HG03521 (cell line): ENCODE measurements around the gene SNCB.

ENCODE experiments used
- ATAC-seq: cut with Tn5 transposase; IDR thresholded peaks from one replicate; pipeline ENCODE4 v1.9.1; 2021; ENCODE audit warnings: mild to moderate bottlenecking, moderate library complexity; ENCODE audit not compliant: unreplicated experiment

Gene SNCB

DNA sequence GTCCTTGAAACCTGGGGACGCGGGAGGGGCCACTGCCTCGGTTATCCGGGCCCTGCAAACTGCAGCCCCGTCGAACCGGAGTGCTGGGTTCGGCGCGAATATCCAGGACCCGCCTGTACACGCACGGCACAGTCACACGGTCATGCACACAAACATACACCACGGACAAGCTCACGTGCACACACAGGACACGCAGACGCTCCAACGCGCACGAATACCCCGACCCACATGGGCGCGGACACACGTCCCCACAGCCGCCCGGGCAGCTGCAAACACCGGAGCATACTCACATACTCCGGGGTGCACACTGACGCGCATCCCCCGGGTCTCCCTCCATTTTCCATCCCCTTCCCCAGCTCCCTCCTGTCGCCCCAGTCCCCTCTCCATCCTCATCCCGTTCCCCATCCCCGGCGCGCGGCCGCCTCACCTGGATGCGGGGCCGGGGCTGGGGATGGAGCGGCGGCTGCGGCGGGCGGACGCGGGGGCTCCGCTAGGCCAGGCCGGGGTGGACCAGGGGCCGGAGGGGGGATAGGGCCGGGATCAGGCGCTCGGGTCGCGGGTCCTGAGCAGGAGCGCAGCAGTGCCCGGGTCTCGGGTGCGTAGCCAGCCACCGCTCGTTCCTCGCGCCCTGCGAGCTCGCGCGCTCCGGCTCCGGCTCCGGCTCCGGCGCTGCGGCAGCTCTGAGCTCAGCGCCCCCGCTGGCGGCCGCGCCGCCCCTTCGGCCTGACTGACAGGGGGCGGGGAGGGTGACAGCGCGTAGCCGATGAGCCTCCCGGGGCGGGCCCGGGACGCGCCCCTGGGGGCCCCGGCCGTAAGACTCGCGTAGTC lies at the start of gene SNCB, which contains the start of gene EIF4E1B:
Gene SNCB (minus strand): TSS at position 682 of the 828 bp plus-strand sequence. CDS start 880 bp downstream, outside the sequence.
Gene EIF4E1B (plus strand): TSS at position 823 of the 828 bp plus-strand sequence. CDS start 12,113 bp downstream, outside the sequence.
- no peak for ATAC-seq

DNA sequence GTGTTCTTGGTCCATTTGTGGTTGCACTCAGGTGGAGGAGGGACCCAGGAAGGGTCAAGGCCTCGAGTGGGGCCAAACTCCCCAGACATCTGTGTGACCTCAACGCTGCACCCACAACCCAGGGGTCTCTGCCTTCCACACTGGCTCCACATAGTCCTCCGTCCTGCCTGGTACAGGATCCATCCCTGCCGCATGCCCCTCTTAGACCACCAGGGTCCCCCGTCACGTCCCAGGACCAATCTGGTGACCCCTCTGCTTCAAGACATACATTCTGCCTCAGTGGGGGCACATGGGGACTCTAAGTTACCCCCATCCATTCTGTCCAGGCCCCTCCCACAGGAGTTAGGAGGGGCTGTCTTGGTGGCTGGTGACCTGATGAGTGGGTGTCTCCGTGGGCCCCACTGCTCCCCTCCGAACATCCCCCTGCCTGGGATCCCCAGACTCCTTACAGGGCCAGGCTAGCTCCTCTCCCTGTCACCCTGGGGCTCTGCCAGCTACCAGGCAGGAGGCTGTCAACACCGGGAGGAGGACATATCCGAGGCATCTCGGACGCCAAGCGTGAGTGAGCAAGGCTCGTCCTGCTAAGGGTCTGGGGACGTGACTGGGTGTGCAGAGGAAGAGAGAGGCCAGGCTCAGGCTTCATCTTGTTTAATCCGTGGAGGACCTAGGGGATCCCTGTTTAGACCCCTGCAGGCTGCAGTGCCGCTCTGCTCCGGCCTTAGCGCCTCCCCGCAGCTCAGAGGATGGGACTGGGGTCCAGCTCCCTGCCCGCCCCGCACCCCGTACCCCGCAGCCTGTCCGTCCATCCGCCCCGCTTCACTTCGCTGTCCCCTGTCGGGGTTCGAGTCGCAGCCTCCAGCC lies 49.3 kb upstream of the SNCB start:
- no peak for ATAC-seq

DNA sequence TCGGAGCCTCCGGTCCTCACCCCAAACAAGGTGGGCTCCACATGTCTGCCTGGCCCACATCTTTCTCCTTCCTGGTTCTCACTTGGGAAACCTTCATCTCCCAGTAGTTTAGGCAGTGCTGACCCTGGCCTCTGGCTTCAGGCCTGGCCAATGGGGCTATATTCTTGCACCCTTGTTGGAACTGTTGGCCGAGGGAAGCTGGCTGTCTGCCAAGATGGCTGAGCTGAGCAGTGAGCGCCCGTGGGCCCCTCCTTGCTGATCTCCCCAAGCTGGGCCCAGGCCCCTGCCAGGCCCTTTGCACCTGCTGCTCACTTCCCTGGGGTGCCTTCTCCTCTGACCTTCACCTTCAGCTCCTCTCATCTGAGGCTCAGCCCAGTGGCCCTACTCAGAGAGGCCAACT lies 48.2 kb upstream of the SNCB start:
- ATAC-seq = no peak

GRCh38 chr5:176677209-176677939 lies 47.0 kb upstream of the SNCB start:
- no peak for ATAC-seq

GRCh38 chr5:176676361-176676824 lies 46.1 kb upstream of the SNCB start:
- ATAC-seq = no peak

DNA sequence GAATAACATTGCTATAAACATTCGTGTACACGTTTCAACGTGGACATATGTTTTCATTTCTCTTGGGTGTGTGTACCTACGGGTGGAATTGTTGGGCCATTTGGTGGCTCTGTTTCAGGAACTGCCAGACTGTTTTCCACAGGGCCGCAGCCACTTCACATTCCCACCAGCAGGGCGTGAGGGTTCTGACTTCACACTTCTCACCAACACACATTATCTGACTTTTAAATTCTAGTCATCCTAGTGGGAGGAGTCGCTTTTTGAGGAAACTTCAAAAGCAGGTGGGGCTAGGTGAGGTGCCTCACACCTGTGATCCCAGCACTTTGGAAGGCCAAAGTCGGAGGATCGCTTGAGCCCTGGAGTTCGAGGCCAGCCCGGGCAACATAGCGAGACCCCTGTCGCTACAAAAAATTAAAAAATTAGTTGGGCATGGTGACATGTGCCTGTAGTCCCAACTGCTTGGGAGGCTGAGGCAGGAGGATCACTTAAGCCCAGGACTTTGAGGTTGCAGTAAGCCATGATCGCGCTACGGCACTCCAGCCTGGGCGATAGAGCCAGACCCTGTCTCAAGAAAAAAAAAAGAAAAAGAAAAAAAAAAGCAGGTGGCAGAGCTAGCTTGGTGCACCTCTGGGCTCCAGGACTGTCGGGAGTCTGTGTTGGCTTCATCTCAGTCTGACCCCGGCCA lies 45.5 kb upstream of the SNCB start:
- no peak for ATAC-seq

GRCh38 chr5:176674799-176675198 lies 44.5 kb upstream of the SNCB start:
- no peak for ATAC-seq

DNA sequence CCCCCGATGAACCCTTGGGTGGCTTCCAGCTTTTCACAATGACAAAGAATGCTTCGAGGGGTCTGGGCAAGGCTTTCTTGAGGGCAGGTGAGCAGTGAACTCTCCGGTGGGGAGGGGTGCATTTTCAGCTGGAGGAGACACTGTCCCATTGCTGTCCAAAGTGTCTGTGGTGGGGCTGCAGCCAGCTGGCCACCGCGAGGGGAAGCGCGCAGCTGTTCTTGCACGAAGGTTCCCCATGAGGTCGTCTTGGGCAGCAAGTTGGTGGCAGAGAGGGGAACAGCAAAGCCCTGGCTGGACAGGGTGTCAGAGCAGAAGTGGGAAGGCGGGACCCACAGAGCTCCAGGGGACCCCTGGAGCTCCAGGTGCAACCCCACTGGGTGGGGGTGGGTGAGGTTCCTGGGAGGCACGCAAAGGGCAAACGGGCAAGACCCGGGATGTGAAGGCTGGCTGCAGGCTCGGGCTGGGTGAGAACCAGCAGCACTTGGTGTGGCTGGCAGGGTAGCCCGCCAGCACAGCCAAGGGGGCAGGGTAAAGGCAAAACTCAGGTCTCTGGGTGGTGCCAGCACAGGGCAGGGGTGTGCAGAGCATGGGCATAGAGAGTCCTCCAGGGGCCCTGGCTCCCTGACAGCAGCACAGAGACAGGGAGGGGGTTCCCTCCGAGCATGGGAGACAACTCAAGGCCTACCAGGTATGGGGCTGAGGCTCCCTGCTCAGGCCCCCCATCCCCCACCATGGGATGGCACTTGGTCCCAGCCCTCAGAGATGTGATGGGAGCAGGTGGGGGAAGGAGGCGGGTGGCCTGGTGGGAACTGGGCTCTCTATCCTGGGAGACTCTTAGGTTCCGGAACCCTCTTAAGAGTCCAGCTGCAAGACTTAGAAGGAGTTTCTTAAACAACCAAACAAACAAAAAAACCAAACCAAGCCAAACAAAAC lies 43.6 kb upstream of the SNCB start:
- no peak for ATAC-seq

- no peak for ATAC-seq
Measured at GRCh38 chr5:176671890-176672747, 41.8 kb upstream of the SNCB start.

DNA sequence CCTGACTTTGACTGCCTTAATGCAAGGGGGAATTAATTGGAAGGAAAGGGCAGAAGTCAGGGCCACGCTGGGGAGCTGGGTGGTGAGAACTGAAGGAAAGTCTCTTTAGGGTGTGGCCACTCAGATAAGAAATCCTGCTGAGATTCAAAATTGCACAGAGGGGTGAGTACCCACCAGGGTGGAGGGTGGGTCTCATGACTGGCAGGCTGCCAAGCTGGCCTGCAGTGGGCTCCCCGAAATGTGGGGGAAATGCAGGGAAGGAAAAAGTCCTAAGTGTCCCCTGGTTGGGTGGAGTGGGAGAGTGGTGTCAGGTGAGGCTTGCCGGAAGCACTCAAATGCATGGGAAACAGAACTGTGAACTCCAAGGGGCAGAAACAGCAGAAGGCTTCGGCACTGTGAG lies 41.1 kb upstream of the SNCB start:
- no peak for ATAC-seq

- no peak for ATAC-seq
Measured at GRCh38 chr5:176670449-176670848, 40.1 kb upstream of the SNCB start.

DNA sequence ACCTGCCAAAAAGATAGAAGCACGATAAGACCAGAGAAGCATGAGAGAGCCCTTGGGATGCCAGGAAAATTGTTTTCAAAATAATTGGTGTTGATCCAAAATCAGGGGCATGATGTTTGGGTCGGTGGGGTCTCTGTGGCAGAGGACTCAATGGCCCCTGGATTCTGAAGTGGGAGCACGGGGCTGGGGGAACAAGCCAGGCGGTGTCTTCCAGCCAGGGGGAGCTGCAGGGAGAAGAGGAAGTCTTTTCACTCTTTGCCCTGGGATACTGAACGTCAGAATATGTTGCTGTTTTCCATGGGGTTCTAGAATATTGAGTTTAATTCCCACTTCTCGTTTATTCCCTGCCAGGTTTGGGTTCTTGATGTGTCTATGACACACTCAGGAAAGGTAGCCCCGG lies 37.3 kb upstream of the SNCB start:
- no peak for ATAC-seq

DNA sequence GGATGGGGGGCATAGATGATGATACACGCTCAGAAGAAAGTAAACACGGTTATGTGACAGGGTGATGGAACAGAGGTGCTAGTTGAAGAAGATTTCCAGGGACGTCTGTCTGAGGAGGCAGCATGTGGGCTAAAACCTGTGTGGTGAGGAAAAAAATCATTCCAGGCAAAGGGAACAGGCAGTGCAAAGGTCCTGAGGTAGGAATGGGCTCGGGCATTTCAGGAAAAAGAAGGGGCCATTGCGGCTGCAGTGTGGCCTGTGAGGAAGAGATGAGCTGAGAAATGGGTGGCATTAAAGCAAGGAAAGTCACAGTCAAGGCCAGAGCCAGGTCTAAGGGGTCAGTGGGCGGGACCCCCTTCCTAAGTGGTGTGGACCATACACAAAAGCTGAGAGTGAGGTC lies 35.2 kb upstream of the SNCB start:
- ATAC-seq = no peak

- no peak for ATAC-seq
Measured at GRCh38 chr5:176664886-176665285, 34.6 kb upstream of the SNCB start.

DNA sequence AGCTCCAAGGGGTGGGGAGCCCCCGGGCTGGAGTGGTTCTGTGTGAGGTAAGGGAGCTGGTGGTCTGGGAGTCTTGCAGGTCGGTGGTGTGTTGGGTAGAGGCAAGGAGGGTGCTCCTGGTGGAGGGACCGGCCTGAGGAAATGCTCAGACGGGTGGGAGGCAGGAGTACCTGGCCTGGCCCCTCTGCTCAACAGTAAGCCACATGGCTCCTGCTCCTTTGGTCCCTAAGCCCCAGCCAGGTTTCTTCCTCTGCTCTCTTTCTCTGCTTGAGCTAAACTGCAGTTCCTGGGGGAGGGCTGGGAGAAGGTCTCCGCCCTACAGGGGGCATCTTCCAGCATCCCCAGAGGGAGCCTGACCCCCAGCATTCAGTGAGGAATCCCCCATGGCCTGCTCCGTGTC lies 34.1 kb upstream of the SNCB start:
- ATAC-seq = no peak

GRCh38 chr5:176663566-176663965 lies 33.2 kb upstream of the SNCB start:
- no peak for ATAC-seq

DNA sequence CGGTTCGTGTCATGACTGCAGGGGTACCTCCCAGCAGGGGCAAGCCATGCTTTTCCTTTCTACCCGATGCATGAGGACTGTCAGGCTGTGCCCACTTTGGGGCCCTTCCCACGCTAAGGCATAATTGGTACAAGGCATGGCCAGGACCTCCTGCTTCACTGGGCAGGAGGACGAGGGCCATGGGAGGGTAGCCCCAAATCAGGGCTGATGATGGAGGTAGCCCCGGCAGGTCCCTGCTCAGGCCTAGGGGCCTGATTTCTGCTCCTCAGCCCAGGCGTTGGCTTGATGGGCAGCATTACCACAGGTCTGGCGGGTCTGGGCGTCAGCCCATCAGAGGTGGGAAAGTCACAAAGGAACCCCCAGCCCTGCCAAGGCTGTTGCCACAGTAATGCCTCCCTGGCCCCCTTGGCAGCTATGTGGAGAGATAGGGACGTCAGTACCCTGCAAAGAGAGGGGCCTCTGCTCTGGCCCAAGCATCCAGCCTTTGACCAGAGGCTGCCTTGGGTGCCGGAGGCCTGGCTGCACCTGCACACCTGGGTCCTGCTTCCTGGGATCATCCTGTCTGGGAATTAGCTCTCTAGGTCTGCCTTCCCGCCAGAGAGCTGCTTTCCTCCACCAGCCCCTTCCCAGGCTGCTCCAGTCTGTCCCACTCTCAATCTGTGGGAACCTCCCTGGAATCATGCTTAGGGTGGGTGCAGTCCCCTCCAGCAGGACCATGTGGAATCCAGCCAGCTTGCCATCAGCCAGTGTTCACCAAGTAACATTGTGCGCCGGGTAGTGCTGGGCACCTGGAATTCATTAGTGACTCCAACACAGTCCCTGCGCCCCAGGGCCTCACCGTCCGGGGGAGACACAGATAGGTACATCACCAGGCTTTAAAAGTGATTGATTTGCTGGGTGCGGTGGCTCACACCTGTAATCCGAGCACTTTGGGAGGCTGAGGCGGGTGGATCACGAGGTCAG lies 32.3 kb upstream of the SNCB start:
- no peak for ATAC-seq
